ENCODE data around the gene ECPAS.
"Not testable (repeated sequence)": the region's sequence is repeated elsewhere in the genome, so short reads cannot be mapped to it uniquely, and the experiment has no call there.

Gene ECPAS

DNA sequence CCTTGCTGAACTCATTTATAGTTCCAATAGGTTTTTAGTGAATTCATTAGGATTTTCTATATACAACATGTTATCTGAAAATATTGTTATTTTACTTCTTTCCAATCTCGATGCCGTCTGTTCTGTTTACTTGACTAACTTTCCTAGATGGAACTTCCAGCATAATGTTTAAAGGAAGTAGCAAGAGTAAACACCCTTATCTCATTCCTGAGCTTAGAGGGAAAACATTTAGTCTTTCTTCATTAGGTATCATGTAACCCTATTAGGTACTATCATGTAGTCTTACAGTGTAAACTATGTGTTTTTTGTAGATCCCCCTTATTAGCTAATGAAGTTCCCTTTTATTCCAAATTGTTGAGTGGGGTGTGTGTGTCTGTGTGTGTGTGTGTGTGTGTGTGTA, 131.6 kb downstream of the ECPAS start:
- no peak for DNase-seq (ENCODE audit: low read depth)
- TF ChIP-seq, protein P1, sequence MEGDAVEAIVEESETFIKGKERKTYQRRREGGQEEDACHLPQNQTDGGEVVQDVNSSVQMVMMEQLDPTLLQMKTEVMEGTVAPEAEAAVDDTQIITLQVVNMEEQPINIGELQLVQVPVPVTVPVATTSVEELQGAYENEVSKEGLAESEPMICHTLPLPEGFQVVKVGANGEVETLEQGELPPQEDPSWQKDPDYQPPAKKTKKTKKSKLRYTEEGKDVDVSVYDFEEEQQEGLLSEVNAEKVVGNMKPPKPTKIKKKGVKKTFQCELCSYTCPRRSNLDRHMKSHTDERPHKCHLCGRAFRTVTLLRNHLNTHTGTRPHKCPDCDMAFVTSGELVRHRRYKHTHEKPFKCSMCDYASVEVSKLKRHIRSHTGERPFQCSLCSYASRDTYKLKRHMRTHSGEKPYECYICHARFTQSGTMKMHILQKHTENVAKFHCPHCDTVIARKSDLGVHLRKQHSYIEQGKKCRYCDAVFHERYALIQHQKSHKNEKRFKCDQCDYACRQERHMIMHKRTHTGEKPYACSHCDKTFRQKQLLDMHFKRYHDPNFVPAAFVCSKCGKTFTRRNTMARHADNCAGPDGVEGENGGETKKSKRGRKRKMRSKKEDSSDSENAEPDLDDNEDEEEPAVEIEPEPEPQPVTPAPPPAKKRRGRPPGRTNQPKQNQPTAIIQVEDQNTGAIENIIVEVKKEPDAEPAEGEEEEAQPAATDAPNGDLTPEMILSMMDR (conservative IDR thresholded peaks at IDR 0.05; ENCODE audit: low read length): no peak
- no peak overlapping the region for H3K4me3 ChIP-seq (ENCODE audit: low read length)

- TF ChIP-seq, protein P1 (conservative IDR thresholded peaks at IDR 0.05; ENCODE audit: low read length): no peak
- no peak for DNase-seq (ENCODE audit: low read depth)
- no peak overlapping the region for H3K4me3 ChIP-seq (ENCODE audit: low read length)
Measured at GRCh38 chr9:111350556-111350955, 133.6 kb downstream of the ECPAS start.

GRCh38 chr9:111349766-111350165, 134.4 kb downstream of the ECPAS start:
- H3K4me3 ChIP-seq (ENCODE audit: low read length): no peak overlapping the region
- DNase-seq (ENCODE audit: low read depth): no peak
- TF ChIP-seq, protein P1 (conservative IDR thresholded peaks at IDR 0.05; ENCODE audit: low read length): no peak

GRCh38 chr9:111348821-111349271, 135.3 kb downstream of the ECPAS start:
- DNase-seq (ENCODE audit: low read depth): no peak
- TF ChIP-seq, protein P1 (conservative IDR thresholded peaks at IDR 0.05; ENCODE audit: low read length): no peak

DNA sequence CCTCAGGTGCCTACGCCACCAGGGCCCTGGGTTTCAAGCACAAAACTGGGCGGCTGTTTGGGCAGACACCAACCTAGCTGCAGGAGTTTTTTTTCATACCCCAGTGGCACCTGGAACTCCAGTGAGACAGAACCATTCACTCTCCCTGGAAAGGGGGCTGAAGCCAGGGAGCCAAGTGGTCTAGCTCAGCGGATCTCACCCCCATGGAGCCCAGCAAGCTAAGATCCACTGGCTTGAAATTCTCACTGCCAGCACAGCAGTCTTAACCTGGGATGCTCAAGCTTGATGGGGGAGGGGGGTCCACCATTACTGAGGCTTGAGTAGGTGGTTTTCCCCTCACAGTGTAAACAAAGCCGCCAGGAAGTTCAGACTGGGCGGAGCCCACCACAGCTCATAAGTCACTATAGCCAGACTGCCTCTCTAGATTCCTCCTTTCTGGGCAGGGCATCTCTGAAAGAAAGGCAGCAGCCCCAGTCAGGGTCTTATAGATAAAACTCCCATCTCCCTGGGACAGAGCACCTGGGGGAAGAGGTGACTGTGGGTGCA, 149.8 kb downstream of the ECPAS start:
- not testable (repeated sequence) for DNase-seq (ENCODE audit: low read depth)

More at GRCh38 chr9:111348821-111349271, 135.3 kb downstream of the ECPAS start:
- no peak overlapping the region for H3K4me3 ChIP-seq (ENCODE audit: low read length)

DNA sequence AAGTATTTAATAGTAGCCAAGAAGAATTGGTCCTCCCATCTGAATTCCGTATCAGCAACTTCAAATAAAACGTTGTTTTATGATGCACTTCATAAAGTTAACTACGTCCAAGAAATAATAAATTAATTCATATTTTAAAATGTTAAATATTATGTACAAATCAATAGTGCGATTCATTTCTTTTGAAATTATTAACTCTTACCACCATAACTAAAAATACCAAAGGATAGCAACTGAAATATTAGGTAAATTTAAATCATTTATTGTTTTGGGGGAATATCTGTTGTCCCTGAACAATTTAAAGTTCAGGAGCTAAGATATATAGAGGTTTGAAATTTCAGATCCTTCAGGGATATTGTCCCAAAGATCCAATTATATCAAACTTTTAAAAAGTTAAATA, 154.1 kb downstream of the ECPAS start, which contains the start of gene OR2K2:
Gene OR2K2, minus strand, starts transcription at position 101 of the 400 bp plus-strand sequence. CDS start 1,791 bp downstream, outside the sequence.
- no peak within 1 kb of the TSS for H3K4me3 ChIP-seq (ENCODE audit: low read length)
- DNase-seq (ENCODE audit: low read depth): no peak
- TF ChIP-seq, protein P1 (conservative IDR thresholded peaks at IDR 0.05; ENCODE audit: low read length): no peak

More for the DNA sequence above, 149.8 kb downstream of the ECPAS start:
- not testable (repeated sequence) for H3K4me3 ChIP-seq (ENCODE audit: low read length)

GRCh38 chr9:111320631-111321030, 163.6 kb downstream of the ECPAS start:
- no peak overlapping the region for H3K4me3 ChIP-seq (ENCODE audit: low read length)
- TF ChIP-seq, protein P1 (conservative IDR thresholded peaks at IDR 0.05; ENCODE audit: low read length): no peak
- DNase-seq (ENCODE audit: low read depth): no peak
